HFF-Myc (cell line): ENCODE results near the gene ANP32B.
"Not testable (repeated sequence)": the region's sequence is repeated elsewhere in the genome, so short reads cannot be mapped to it uniquely, and the experiment has no call there.

ENCODE experiments used
- DNase-seq: peaks from one replicate; pipeline ENCODE4 v3.0.0-alpha.2; 2011; ENCODE audit warnings: low read depth; ENCODE audit errors: extremely low read depth
- H3K4me3 ChIP-seq: replicated peaks from 2 replicates; pipeline ENCODE4 v1.5.1; 2011; ENCODE audit warnings: low read depth, mild to moderate bottlenecking, control low read depth, low read length
- CTCF ChIP-seq: IDR thresholded peaks from 2 replicates; pipeline ENCODE4 v1.5.1; 2012; ENCODE audit warnings: mild to moderate bottlenecking, low read depth, low read length, control low read depth; ENCODE audit errors: missing control alignments

Gene ANP32B

GRCh38 chr9:97963232-97963631 lies 19.9 kb upstream of the ANP32B start:
- H3K4me3 ChIP-seq: no peak overlapping the region
- TF ChIP-seq CTCF: no peak
- no peak for DNase-seq

- DNase-seq: no peak
- no peak for TF ChIP-seq CTCF
- H3K4me3 ChIP-seq: no peak overlapping the region
These were observed 18.2 kb upstream of the ANP32B start for GRCh38 chr9:97964901-97965300.

DNA sequence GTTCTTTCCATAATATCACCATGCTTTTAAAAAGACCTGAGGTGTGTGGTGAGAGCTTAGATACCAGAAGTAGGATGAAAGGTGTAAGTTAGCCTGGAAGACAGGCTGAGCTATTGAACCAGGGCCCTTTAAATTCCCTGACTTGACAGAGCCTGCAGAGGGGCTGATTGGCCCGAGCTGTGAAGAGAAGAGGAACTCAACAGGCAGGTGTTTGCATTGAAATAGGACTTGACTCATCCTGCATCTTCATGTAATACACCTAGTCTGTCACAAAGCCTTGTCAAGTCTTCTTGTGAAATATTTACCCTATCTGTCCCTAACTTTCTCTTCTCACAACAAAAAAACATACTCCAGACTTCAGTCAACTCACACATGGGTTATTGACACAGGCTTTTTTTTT lies 16.6 kb upstream of the ANP32B start:
- DNase-seq: no peak
- no peak overlapping the region for H3K4me3 ChIP-seq
- no peak for TF ChIP-seq CTCF

DNA sequence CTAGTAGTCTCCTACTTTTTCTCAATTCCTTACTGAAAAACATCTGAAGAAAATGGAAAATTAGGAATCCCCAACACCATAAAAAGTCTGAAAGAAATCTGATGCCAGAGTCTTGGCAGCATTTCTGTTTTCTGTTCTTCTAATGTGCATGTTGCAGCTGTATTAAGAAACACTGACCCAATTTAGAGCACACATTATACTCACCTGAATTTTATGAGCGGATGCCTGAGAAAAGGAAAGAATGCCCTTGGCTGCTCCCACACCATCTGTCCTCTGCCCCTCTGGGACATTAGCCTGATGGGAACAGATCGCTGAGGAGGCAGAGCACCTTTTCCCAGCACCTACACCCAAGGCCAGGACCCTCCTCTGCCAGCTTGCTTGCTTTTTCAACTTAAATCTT lies 14.1 kb upstream of the ANP32B start:
- no peak for TF ChIP-seq CTCF
- no peak for DNase-seq
- H3K4me3 ChIP-seq: no peak overlapping the region

DNA sequence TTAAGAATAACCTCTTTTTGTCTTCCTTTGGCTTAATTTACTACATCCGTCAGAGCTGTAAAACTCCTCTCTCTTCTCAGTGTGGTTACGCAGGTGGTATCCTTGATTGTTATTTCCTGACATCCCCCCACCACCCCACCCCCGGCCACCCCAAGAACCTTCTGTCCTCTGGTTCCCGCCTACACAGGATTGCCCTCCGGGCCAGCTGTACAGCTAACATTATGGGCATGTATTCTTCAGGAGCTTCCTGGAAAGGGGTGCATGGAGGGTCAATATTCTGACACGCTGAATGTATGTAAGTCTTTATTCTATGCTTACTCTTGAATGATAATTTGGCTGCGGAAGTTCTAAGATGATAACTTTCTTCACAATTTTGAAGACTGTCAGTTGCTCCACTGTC lies 13.0 kb upstream of the ANP32B start:
- no peak for DNase-seq
- no peak for TF ChIP-seq CTCF
- no peak overlapping the region for H3K4me3 ChIP-seq

GRCh38 chr9:97972753-97973152 lies 10.4 kb upstream of the ANP32B start:
- TF ChIP-seq CTCF: no peak
- no peak overlapping the region for H3K4me3 ChIP-seq
- no peak for DNase-seq

DNA sequence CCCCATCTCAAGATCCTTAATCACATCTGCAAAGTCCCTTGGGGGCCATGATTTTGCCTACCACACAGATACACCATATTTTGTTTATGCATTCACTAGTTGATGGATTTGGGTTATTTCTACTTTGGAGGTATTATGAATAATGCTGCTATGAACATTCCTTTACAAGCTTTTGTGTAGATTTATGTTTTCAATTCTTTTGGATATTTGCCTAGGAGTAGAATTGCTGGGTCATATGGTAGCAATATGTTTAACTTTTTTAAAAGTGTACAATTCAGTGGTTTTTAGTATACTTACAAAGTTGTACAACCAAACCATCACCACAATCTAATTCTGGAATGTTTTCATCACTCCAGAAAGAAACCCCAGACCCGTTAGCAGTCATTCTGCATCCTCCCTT lies 7.8 kb upstream of the ANP32B start:
- no peak for TF ChIP-seq CTCF
- no peak overlapping the region for H3K4me3 ChIP-seq

DNA sequence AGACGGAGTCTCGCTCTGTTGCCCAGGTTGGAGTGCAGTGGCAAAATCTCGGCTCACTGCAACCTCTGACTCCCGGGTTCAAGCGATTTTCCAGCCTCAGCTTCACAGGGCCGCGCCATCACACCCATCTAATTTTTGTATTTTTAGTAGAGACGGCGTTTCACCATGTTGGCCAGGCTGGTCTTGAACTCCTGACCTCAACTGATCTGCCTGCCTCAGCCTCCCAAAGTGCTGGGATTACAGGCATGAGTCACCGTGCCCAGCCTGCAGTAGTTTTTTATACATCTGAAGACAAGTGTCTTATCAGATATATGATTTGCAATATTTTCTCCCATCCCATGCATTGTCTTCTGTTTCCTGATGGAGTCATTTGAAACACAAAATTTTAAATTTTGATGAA lies 6.5 kb upstream of the ANP32B start:
- DNase-seq, H3K4me3 ChIP-seq: not testable (repeated sequence)

More for the DNA sequence above, 7.8 kb upstream of the ANP32B start:
- DNase-seq: no peak
